NCI-H524 (cell line): Measurements from ENCODE around the gene PITPNM3.
"Not testable (repeated sequence)": the region's sequence is repeated elsewhere in the genome, so short reads cannot be mapped to it uniquely, and the experiment has no call there.

Source experiments
- DNase-seq, 2 experiments: peaks; one replicate each; lab custom pipeline; 2025; lab: John Stamatoyannopoulos, UW

Gene PITPNM3

GRCh38 chr17:6574687-6575595 is 18.6 kb upstream of the PITPNM3 start:
- DNase-seq = no peak

- DNase-seq = no peak
These were observed 17.8 kb upstream of the PITPNM3 start for GRCh38 chr17:6573982-6574686.

- not testable (repeated sequence) for DNase-seq
These were observed 17.1 kb upstream of the PITPNM3 start for GRCh38 chr17:6573495-6573894.

GRCh38 chr17:6572972-6573370 is 16.6 kb upstream of the PITPNM3 start:
- no peak for DNase-seq

- no peak for DNase-seq
These were observed 15.1 kb upstream of the PITPNM3 start for GRCh38 chr17:6571452-6571781.

- DNase-seq = no peak
These were observed 14.5 kb upstream of the PITPNM3 start for GRCh38 chr17:6570731-6571451.

GRCh38 chr17:6569370-6570285 is 13.3 kb upstream of the PITPNM3 start:
- no peak for DNase-seq

GRCh38 chr17:6568184-6568758 is 11.9 kb upstream of the PITPNM3 start:
- DNase-seq = no peak

- DNase-seq = no peak
These were observed 11.3 kb upstream of the PITPNM3 start for GRCh38 chr17:6567528-6568183.

GRCh38 chr17:6561446-6561845 is 5.1 kb upstream of the PITPNM3 start:
- no peak for DNase-seq

- DNase-seq = no peak
These were observed 4.1 kb upstream of the PITPNM3 start for GRCh38 chr17:6560496-6560895.

GRCh38 chr17:6559753-6560215 is 3.4 kb upstream of the PITPNM3 start:
- no peak for DNase-seq

GRCh38 chr17:6558932-6559752 is 2.8 kb upstream of the PITPNM3 start:
- no peak for DNase-seq

GRCh38 chr17:6558276-6558675 is 1.9 kb upstream of the PITPNM3 start:
- DNase-seq = no peak

GRCh38 chr17:6557040-6557438 is 684 bp upstream of the PITPNM3 start:
- no peak for DNase-seq

- DNase-seq = peak in 1 of 2 experiments; percentile 15
These were observed 829 bp downstream of the PITPNM3 start for GRCh38 chr17:6555331-6556120.

- DNase-seq = no peak
These were observed 1.5 kb downstream of the PITPNM3 start for GRCh38 chr17:6554871-6555330.

GRCh38 chr17:6554342-6554741 is 2.0 kb downstream of the PITPNM3 start:
- DNase-seq = no peak
